Mammary epithelial cell (primary cell): ENCODE results near the gene IL9R.
"Not testable (repeated sequence)": the region's sequence is repeated elsewhere in the genome, so short reads cannot be mapped to it uniquely, and the experiment has no call there.

Experiments used
- CTCF ChIP-seq, 2 donors: IDR thresholded peaks in 1 of 2; conservative IDR thresholded peaks in 1 of 2; 2 replicates each; pipeline ENCODE4 v1.5.1; 2011 to 2012; ENCODE audit warnings: inconsistent platforms in 2 of 2, low read length in 2 of 2, mild to moderate bottlenecking in 2 of 2, control low read depth in 1 of 2, low read depth in 1 of 2; ENCODE audit not compliant: insufficient read depth in 1 of 2; ENCODE audit errors: extremely low read depth in 1 of 2
- EZH2 ChIP-seq: IDR thresholded peaks from 2 replicates; pipeline ENCODE4 v1.6.1; 2012; ENCODE audit warnings: low read length, inconsistent platforms, borderline replicate concordance

- not testable (repeated sequence) for TF ChIP-seq CTCF (conservative IDR thresholded peaks at IDR 0.05 in 1 of 2, IDR thresholded peaks at IDR 0.05 in 1 of 2; ENCODE audit: extremely low read depth in 1 of 2, insufficient read depth in 1 of 2, low read depth in 1 of 2, low read length in 2 of 2); EZH2
Observed at GRCh38 chrX:156023002-156023401, 25.5 kb downstream of the IL9R start.
